ENCODE results near the gene RIMBP2.

Gene RIMBP2

GRCh38 chr12:130563323-130563722, 152.8 kb downstream of the RIMBP2 start:
- no peak for DNase-seq

GRCh38 chr12:130562716-130563115, 153.4 kb downstream of the RIMBP2 start:
- DNase-seq, result no peak

GRCh38 chr12:130560321-130560720, 155.8 kb downstream of the RIMBP2 start:
- DNase-seq, result no peak

DNA sequence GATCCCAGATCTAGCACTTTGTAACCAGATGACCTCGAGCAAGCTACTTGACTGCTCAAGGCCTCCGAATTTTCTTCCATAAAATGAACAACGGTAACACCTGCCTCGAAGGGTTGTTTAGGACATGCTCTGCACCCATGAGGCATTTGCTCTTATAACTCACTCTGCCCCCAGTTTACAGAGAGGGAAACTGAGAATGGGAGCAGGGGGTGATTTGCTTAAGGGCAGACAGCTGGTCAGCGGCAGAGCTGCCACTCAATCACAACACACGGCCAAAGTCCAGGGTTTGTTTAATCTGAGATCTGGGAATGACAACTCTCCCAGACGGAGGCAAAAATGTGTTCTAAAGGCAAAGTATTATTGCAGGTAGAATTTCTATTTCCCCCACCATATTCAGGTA, 156.3 kb downstream of the RIMBP2 start:
- DNase-seq, result no peak

DNA sequence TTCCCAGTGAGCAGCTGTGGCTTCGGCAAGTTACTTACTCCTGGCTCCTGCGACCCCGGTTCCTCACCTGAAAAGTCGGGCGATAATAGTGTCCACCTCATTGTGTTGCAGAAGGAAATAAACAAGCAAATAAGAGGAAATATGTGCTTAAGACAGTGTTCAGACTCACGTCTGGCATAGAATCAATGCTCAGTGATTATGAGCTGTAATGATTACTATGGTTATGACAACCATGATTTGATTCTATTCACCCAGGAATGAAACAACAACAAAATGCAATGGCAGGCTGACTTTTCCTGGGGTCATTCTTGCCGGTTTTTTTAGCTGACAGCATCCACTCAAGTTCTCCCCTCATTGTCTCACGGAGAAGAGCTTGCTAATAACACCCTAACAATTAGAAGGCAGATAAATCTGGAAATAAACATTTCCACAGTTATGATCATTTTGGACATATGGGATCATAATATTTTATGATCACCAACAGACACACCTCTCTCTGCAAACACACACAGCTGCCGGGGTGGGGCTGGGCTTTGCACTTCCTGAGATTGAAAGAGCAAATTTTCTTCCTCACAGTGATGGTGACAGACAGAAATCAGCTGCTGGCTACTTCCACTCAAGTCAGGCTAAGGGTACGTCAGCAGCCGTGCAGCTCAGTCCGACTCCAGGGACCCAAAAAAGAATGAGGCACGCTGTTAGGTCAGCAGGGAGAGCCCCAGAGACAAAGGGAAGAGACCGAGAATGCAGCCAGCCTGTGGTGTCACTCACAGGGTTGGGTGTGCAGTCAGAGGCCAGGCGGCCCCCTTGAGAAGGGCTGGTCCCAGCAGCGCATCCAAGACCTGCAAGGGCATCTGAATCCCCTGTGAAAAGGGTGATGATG, 158.0 kb downstream of the RIMBP2 start:
- no peak for DNase-seq

DNA sequence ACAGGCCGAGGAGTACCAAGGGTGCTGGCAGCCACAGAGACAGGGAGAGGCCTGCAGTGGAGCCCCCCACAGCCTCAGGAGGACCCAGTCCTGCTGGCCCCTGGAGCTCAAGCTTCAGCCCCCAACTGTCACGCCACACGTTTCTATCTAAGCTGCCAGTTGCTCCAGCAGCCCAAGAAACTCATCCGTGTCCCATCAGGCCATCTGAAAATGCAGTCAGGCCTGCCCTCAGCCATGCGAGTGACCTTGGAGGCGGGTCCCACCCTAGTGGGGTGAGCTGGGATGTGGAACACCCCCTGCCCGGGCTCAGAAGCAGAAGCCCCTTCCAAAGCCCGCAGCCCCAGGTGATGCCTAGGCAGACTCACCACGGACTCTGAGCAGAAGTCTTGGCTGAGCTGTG, 158.9 kb downstream of the RIMBP2 start:
- DNase-seq, result no peak

DNA sequence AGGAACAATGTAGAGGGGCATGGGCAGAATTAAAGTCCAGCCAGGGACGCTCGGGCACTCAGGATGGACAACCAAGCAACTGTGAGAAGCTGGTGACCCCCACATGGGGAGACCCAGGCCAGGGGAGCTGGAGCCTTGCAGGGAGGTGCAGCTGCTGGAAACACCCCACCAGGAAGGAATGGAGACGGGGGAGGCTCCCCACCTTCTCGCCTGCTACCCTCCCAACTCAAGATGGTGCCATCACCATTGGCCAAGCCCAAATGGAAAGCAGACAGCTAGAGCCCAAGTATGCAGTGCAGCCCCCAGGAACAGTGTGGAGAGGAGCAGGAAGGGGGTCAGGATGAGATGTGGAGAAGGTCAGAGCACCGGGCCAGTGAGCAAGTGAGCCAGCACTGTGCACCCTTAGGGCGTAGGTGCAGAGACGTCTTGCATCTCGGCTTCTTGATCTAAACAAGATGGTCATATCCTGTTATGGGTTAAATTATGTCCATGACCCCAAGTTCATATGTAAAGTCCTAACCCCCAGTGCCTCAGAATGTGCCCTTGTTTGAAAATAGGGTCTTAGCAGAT, 159.5 kb downstream of the RIMBP2 start:
- DNase-seq, result no peak

DNA sequence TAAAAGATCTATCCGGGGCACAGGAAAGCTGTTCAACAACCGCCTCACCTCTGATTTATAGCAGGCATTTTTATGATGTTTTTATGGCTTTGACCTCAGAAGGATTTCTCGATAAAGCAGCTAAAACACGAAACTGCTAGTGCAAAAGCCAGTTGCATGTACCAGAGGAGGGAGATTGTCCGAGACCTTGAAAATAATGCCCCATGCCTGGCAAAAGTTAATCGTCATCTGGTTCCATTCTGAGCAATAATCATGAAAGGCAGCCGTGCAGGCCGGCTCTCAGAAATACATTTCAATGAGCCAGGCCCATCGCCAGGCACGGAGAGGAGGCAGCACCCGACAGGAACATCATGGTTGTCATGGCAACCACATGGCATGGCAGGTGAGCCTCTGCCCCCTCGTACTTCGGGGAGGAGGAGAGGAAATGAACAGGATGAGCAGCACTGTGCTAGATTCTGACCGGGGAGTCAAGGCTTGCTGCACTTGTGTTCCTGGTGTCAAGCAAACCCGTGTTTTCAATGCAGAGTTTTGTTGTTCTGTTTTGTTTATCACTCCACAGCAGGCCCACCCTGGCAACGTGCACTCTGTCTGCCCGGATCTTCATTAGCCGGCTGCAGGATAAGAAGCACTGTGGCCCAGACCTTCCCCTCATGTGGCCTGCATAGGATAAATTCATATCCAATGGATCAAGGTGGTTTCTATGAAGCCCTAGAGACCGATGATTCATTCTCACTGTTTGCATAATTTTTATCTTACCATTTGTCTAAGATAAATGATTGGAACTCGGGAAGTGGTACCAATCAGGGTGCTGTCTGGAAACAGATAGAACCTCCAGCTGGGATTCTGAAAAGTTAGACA, 160.2 kb downstream of the RIMBP2 start:
- DNase-seq, result peak; percentile 69

DNA sequence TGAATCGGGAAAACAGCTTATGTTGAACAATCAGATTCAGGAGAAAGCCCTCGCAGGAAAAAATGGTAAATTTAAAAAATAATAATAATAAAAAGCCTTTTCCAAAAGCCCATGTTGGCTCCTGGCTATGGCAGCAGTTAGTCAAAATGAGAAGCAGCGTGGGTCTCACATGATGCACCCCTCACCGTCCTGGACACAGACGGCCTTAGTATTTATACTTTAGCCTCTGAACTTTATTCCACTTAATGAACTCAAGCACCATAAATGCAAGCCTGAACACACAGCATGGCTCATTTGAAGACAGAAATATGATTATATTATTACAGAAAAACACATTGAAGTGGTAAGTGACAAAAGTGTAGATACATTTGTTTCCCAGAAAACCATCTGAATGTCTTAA, 160.9 kb downstream of the RIMBP2 start:
- DNase-seq, result no peak

- DNase-seq, result no peak
Observed at GRCh38 chr12:130552483-130552996, 163.6 kb downstream of the RIMBP2 start.

- no peak for DNase-seq
Observed at GRCh38 chr12:130549361-130549760, 166.7 kb downstream of the RIMBP2 start.

- no peak for DNase-seq
Observed at GRCh38 chr12:130547480-130548155, 168.5 kb downstream of the RIMBP2 start.

GRCh38 chr12:130546494-130546893, 169.6 kb downstream of the RIMBP2 start:
- no peak for DNase-seq

GRCh38 chr12:130545475-130545874, 170.6 kb downstream of the RIMBP2 start:
- no peak for DNase-seq

GRCh38 chr12:130540376-130540775, 175.7 kb downstream of the RIMBP2 start:
- DNase-seq, result no peak

- no peak for DNase-seq
Observed at GRCh38 chr12:130538343-130539095, 177.6 kb downstream of the RIMBP2 start.

DNA sequence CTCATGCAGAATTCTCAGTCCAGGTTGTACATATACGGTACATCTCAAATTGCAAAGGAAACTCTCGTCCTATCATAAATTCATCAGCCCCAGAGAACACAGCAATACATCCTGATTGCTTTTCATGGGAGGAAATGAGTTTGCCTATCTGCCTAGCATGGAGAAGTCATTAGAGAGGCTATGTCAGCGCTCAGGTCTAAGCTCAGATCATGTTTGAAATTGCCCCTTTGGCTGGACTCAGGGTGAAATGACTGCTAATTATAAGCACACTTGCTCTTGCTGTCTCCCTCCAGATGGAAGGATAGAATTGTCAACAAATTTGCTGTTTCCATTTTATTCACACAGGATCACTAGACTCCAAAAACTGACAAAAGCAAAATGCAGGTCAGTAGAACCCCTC, 178.4 kb downstream of the RIMBP2 start:
- no peak for DNase-seq

- no peak for DNase-seq
Observed at GRCh38 chr12:130537051-130537450, 179.0 kb downstream of the RIMBP2 start.

- no peak for DNase-seq
Observed at GRCh38 chr12:130530429-130530828, 185.7 kb downstream of the RIMBP2 start.

DNA sequence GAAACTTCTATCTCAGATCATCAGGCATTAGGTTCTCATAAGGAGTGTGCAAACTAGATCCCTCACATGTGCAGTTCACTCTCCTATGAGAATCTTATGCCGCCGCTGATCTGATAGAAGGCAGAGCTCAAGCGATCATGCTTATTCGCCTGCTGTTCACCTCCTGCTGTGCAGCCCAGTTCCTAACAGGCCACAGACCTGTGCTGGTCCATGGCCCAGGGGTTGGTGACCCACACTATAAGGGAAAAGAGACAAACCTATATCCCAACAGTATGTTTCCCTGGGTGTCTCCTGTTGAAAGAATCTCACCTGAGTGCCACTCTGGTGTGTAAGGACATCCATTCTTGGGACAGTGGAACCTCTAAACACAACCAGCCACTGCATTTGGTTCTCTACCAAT, 186.3 kb downstream of the RIMBP2 start:
- no peak for DNase-seq

GRCh38 chr12:130527239-130527638, 188.9 kb downstream of the RIMBP2 start:
- peak; percentile 87 for DNase-seq

- no peak for DNase-seq
Observed at GRCh38 chr12:130526813-130527212, 189.3 kb downstream of the RIMBP2 start.

Measured in NCI-H526 treated with DMSO at 0.1 percent for 48 hours (cell line).